Tibial nerve (tissue), 4 donors: Measurements from ENCODE around the gene TMEM128.

Experiments used
- CTCF ChIP-seq, 5 experiments: fragments of 200-600 bp in 3 of 5; fragments of 450-650 bp in 2 of 5; sonication (generic) in 3 of 5; IDR thresholded peaks; one replicate each; pipeline ENCODE4 v1.5.1; 2016 to 2019; ENCODE audit warnings: antibody characterized with exemption in 5 of 5, mild to moderate bottlenecking in 3 of 5, moderate library complexity in 2 of 5
- EP300 ChIP-seq, 2 donors: sonication (generic); formaldehyde crosslinking; IDR thresholded peaks; one replicate each; pipeline ENCODE4 v1.6.1; 2017; ENCODE audit warnings: antibody characterized with exemption in 2 of 2, mild to moderate bottlenecking in 1 of 2
- POLR2A ChIP-seq, 2 donors: fragments of 450-650 bp; IDR thresholded peaks; one replicate each; pipeline ENCODE4 v1.6.1; 2017; ENCODE audit warnings: antibody characterized with exemption in 2 of 2, mild to moderate bottlenecking in 2 of 2, moderate library complexity in 2 of 2

GRCh38 chr4:4269331-4269731, 21.3 kb upstream of the TMEM128 start:
- TF ChIP-seq CTCF (IDR thresholded peaks at IDR 0.05) (no peak), EP300 (IDR thresholded peaks at IDR 0.05) (no peak), POLR2A (IDR thresholded peaks at IDR 0.05) (no peak)
